H1 (cell line): ENCODE data around the gene MAP4K5.

Source experiments
- EZH2 ChIP-seq: fragments of 200-600 bp; sonication (generic); IDR thresholded peaks from 2 replicates; pipeline ENCODE4 v1.7.1; 2012; ENCODE audit warnings: low read depth, mild to moderate bottlenecking, moderate library complexity, low read length, inconsistent platforms; ENCODE audit not compliant: severe bottlenecking
- TF ChIP-seq, protein P1 (sequence below), 3 experiments: IDR thresholded peaks; 1 replicate in 2 of 3; 2 replicates in 1 of 3; pipeline versions ENCODE4 v1.5.1 to v1.6.1; 2011; ENCODE audit warnings: low read length in 3 of 3, mild to moderate bottlenecking in 3 of 3, inconsistent platforms in 2 of 3, low read depth in 1 of 3, moderate library complexity in 1 of 3; ENCODE audit not compliant: insufficient read depth in 1 of 3; ENCODE audit errors: control extremely low read depth in 1 of 3

GRCh38 chr14:50398189-50398580 lies 134.2 kb downstream of the MAP4K5 start:
- TF ChIP-seq, protein P1, sequence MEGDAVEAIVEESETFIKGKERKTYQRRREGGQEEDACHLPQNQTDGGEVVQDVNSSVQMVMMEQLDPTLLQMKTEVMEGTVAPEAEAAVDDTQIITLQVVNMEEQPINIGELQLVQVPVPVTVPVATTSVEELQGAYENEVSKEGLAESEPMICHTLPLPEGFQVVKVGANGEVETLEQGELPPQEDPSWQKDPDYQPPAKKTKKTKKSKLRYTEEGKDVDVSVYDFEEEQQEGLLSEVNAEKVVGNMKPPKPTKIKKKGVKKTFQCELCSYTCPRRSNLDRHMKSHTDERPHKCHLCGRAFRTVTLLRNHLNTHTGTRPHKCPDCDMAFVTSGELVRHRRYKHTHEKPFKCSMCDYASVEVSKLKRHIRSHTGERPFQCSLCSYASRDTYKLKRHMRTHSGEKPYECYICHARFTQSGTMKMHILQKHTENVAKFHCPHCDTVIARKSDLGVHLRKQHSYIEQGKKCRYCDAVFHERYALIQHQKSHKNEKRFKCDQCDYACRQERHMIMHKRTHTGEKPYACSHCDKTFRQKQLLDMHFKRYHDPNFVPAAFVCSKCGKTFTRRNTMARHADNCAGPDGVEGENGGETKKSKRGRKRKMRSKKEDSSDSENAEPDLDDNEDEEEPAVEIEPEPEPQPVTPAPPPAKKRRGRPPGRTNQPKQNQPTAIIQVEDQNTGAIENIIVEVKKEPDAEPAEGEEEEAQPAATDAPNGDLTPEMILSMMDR (IDR thresholded peaks at IDR 0.05; ENCODE audit: control extremely low read depth in 1 of 3, insufficient read depth in 1 of 3, low read depth in 1 of 3, low read length in 3 of 3) = no peak
- no peak for TF ChIP-seq EZH2
